KG1 (cell line): ENCODE data around the gene BUB3.
"Not testable (repeated sequence)": the region's sequence is repeated elsewhere in the genome, so short reads cannot be mapped to it uniquely, and the experiment has no call there.

ENCODE experiments used
- DNase-seq: peaks from one replicate; lab custom pipeline; 2025; lab: John Stamatoyannopoulos, UW

Gene BUB3

DNA sequence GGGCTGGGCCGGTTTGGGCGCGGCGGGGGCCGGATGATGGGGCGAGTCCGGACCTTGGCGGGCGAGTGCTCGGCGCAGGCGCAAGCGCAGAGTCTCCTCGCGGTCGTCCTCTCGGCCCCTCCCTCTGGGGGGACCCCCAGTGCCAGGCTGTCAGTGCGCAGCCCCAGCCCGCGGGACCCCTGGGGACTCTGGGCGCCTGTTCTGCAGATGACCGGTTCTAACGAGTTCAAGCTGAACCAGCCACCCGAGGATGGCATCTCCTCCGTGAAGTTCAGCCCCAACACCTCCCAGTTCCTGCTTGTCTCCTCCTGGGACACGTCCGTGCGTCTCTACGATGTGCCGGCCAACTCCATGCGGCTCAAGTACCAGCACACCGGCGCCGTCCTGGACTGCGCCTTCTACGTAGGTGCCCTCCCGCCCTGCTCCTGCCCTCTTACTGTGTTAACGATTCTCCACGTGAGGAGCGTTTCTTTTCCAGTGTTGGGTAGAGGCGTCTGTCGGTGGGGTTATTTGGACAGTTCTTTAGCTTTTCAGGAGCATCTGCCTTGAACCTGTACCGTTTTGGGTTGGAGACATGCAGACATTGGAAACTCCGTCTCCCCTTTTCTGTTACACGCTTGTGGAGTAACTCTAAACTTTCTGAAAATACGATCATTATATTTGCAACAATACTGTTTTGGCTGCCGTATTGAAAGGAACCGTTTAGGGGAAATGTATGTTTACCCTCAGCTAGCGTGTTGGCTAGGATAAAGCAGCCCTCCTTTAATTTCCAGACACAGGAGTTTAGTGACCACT lies 706 bp downstream of the BUB3 start:
- no peak for DNase-seq

DNA sequence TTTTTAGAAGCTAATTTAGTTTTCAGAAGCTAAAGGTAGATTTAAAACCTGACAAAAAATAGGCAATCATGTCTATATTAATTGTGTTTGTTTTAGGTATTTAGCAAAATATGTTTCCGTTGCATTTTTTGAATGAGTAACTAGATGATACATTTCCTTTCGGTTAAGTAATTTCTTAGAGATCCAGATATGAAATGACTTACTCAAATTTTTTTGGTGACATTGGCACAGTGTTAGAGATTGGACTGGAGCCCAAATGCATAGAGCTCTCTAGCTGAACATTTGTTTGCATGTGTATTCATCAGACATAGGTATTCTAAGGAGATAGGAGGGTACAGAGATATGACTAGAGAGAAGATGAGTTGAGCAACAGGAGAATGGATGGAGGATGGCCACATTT lies 1.9 kb downstream of the BUB3 start:
- DNase-seq = no peak

DNA sequence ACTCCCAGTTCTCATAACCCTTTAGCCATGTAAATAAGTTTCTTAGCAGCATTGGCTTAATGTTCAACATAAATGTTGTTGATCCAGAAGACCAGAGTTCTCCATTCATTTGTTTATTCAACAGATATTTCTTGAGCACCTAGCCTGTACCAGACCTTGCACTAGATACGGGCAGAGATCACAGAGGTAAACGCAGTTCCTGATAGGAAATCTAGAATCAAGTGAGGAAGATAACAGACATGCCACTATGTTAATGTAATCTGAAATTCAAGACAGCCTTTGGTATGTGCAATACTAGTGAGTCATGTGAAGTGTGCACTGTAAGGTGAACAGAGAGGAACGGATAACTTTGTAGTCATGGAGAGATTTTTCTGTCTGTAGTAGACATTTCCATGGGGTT lies 3.0 kb downstream of the BUB3 start:
- DNase-seq = no peak

DNA sequence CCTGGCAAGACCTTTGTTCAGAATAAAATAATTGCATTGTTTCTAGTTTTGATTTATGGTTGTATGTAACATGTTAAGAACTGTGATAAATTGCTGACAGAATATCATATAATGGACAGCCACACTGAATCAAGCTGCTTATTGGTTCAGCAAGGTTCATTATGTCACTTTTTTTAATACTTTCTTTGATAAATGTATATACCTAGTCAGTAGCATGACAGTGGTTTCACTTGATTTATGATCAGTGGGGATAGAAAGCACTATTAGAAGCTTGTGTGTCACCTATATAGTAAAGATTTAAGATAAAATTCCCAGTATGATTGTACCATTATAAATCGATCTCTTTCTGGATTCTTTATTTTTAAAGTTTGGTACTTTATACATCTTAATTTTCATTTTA lies 4.5 kb downstream of the BUB3 start:
- DNase-seq = no peak

DNA sequence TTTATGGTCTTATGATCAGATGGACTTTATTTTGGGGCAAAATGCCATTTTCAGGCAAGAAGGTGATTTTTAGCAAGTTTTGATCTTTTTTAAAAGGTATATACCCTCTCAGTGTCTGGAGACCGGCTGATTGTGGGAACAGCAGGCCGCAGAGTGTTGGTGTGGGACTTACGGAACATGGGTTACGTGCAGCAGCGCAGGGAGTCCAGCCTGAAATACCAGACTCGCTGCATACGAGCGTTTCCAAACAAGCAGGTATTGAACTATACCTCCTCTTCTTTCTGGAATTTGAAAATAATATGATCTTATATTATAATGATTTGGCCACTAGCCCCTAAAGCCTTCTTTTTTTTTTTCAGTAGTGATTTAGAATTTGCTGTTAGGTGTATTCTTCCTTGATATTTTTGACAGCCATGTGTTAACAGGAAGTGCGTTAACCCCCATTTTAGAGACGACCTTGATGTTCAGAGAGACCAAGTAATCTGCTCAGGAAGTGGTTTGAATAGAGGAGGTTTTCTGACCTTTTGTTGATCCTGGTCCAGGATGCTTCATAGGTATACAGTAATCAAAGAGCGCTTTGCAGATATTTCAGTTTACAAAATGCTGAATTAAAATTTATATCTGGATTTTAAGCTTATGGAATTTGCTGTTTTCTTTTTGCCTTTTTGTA lies 6.2 kb downstream of the BUB3 start:
- DNase-seq = no peak

DNA sequence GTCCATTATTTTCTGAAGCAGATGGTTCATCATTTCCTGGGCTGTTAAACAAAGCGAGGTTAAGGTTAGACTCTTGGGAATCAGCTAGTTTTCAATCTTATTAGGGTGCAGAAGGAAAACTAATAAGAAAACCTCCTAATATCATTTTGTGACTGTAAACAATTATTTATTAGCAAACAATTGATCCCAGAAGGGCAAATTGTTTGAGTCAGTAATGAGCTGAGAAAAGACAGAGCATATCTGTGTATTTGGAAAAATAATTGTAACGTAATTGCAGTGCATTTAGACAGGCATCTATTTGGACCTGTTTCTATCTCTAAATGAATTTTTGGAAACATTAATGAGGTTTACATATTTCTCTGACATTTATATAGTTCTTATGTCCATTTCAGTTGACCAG lies 10.1 kb downstream of the BUB3 start:
- DNase-seq = no peak

DNA sequence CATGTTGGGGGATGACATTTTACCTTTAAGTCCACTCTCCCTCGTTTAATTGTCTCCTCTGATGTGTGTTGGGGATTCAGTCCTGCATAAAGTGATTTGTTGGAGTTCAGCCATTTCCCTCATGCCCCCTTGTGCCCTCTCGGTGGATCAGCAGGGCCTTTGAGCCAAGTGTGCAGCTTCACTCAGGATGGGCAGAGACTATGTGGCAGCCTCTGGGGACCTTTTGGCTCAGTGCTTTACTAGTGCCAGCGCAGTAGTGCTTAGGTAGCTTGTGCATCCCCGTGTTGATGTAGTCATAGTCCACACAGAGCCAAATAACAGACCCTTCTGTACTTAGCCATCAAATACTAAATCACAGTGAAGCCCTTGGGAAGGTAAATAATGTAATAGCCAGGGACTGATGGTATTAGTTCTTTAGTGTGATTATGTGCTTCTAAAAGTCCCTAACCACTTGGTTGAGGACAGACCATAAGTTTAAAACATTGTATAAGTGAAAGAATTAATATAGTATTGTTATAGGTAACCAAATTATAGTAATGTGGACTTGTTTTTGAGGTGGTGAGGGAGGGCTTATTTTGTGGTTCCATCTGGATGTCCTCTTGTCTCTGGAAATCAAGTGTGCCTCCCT lies 11.4 kb downstream of the BUB3 start:
- DNase-seq = no peak

DNA sequence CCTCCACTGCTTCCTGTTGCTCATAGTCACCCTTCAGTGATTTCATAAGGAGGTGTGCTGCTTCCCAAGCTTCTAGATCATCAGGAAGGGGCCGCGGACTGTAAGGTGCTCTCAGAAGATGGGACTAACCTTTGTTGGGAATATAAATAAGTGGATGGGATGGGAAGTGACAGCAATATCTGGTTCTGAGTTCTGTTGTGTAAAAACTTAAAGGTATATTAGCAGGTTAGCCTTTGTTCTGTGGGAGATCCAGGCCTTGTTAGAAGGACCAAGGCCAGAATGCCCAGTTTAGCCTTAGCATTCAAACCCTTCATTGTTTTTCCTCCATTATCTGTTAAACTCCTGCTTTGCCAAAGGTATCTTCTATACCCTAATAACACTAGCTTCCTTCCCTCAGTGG lies 12.4 kb downstream of the BUB3 start:
- DNase-seq = no peak

DNA sequence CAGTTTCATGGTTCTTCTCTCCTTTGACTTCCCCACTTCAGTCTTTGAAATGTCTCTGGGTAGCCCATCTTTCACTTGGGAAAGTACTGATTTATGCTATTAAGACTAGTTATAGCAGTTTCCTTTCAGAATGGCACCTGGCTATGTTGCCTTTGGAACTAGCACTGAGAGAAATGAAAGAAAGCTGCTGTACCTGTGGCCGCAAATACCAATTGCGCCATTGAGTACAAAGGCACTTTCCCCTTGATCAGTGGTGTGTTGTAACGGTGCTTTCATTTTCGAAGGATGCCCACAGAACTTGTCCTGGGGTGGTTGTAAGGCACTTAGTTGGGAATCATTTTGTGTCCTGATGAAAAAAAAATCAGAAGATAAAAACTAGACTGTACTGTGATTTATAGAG lies 16.8 kb downstream of the BUB3 start:
- DNase-seq = no peak

DNA sequence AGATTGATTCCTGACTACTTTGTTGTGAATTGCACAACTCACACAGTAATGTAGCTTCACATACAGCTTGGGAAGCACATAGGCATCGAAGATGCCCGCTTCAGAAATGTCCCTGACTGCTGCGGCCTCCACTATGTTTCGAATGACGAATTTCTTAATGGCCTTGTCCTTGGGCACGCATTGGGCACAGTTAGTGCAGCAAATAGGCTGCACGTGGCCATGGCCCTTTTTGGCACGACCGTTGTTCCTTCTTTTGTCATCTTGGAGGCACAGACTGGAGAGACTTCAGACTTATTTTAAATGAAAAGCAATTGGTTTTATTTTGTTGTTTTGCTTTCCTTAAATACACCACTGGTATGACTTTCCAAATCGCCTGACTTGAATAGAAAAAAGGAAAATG lies 17.4 kb downstream of the BUB3 start:
- DNase-seq = not testable (repeated sequence)

DNA sequence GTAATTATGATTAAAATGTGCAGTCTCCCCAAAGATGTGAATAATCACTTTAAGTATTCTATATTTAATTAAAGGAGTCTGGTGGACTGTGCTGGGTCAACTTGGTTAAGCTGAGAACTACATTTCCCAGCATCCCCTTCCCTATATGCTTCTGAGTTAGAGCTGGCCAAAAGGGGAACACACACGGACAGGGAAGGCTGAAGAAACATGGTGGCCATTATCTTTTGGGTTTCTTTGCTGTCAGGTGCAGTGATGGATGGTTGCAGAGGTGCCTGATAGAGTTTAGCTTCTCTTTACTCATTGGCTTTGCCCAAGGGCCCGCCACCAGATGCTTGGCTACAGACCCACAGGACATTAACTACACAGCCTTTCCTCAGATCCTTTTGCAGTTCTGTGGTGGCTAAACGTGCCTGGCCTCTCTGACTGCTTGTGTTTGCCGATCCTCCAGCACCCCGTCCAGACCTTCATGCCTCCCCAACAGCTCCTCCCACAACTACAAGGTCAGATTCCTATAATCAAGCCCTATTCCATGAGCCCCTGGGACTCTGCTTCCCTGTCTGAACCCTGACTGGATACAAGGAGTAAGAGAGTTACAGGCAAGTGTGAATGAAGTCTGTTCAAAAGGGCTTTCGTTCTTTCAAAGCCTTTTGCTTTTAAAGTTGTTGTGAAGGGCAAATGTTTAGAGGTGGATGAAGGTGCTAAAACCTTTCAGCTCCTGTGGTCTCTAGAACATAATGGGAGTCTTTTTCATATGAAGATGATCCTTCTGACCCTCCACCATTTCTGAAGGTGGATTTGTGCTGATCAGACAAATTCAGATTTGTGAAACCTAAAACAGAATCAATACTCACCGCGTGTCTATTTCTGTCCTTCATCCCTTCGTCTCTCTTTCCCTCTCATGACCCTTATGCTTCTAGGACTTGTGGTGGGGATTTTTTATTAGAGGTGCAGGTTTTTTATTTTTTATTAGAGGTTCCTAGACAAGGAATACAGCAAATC lies 21.5 kb downstream of the BUB3 start:
- DNase-seq = no peak

DNA sequence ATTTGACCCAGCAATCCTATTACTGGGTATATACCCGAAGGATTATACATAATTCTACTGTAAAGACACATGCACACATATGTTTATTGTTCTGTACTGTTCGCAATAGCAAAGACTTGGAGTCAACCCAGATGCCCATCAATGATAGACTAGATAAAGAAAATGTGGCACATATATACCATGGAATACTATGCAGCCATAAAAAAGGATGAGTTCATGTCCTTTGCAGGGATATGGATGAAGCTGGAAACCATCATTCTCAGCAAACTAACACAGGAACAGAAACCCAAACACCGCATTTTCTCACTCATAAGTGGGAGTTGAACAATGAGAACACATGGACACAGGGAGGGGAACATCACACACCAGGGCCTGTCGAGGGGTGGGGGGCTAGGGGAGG lies 24.2 kb downstream of the BUB3 start:
- not testable (repeated sequence) for DNase-seq

DNA sequence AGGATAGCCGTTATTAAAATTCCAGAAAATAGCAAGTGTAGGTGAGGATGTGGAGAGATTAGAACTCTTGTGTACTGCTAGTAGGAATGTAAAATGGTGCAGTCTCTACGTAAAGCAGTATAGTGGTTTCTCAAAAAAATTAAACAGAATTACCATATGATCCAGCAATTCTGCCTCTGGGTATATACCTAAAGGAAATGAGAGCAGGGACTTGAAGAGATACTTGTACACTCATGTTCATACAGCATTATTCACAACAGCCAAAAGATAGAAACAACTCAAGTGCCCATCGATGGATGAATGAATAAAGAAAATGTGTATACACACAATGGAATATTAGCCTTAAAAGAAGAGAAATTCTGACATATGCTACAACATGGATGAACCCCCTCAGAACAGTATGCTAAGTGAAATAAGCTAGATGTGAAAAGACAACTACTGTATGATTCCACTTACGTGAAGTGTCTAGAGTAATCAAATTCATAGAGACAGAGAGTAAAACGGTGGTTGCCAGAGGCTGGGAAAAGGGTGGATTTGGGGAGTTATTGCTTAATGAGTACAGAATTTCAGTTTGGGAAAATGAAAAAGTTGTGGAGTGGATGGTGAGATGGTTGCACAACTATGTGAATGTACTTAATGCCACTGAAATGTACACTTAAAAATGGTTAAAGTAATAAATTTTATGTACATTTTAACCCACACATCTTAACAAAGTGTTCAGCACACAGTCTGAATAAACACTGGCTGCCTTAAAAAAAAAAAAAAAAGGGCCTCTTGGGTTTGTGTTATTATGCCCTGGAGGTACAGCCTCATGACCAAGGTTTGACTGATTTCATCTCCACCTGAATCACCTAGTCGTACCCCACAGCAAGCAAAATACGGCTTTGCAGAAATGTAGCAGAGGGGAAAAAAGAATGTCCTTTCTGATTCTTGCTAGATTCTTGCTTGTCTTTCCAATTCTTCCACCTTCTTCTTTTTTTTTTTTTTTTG lies 26.2 kb downstream of the BUB3 start:
- DNase-seq = no peak

DNA sequence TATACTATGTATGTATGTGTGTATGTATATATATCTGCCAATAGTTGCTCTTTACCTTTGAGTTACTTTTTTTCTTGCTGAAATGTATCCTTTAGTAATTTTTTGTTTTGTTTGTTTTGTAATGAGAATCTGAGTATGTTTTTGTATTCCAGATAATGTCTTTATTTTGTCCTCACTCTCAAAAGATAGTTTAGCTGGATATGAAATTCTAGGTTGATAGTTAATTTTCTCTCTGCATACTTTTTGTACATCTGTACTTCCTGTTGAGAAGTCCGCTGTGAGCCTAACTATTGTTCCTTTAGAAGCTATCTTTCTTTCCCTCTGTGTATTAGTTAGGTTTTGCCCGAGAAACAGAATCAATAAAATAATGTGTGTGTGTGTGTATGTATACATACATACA lies 29.5 kb downstream of the BUB3 start:
- DNase-seq = no peak

DNA sequence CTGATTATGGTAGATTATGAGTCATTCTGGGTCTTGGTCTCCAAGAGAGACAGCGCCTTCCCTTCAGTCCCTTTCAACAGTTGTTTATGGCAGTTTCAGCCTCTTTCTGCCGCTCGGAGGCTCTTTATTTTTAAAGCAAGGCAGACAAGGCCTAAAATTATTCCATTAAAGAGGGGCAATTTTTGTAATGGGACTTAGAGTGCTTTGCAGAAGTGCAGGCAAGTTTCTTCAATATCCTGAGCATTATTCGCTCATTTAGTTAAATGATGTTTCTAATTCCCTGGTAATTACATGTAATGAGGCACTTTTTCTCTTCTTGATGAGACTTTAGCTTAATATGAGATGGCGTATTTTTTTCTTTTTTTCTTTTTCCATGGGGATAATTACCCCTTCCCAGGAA lies 33.6 kb downstream of the BUB3 start:
- DNase-seq = no peak

DNA sequence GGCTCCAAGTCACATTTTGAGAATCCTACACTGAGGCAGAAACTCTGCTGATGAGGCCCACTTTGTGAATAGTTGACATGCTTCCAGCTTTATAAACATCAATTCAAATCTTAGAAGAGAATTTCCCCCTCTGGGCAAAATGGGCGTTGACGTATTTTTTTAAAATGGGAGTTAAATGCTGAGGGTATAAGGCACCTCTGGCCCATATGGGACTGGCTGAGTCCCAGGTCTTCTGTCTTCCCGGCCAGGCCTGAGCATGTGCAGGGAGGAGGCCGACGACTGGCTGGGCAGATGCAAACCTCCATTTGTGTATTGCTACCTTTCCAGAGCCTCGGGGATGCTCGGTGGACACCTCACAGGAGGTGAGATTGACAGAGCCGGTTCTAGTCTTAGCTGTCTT lies 37.7 kb downstream of the BUB3 start:
- DNase-seq = no peak

DNA sequence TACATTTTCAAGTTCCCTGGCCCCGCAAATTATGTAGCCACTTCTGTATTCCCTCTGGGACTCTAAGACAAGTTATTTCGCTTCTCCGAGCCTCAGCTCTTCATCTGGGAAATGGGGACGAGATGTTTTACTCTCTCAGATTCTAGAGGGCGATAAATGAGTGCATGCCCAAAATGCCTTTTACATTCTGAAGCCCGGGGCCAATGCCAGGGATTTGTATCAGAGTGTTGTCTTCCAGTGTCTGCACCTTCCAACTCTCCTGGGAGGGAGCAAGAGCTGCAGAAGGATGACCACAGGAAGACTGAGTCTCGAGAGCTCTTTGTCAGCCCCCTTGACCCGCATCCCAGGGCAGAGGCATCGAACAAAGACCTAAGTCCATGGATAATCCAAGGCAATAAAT lies 39.9 kb downstream of the BUB3 start:
- no peak for DNase-seq

DNA sequence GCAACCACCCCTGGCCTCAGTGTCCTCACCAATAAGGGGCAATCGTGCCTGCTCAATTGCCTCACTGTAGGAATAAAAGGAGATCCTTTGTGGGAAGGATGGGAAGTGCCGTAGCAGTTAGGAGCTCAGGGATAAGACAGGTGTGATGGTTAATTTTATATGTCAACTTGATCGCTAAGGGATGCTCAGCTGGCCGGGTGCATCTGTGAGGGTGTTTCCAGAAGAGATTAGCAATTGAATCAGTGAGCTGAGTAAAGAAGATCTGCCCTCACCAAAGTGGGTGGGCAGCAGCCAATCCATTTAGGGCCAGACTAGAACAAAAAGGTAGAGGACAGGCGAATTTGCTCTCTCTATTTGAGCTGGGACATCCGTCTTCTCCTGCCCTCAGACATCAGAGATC lies 46.3 kb downstream of the BUB3 start:
- DNase-seq = no peak

DNA sequence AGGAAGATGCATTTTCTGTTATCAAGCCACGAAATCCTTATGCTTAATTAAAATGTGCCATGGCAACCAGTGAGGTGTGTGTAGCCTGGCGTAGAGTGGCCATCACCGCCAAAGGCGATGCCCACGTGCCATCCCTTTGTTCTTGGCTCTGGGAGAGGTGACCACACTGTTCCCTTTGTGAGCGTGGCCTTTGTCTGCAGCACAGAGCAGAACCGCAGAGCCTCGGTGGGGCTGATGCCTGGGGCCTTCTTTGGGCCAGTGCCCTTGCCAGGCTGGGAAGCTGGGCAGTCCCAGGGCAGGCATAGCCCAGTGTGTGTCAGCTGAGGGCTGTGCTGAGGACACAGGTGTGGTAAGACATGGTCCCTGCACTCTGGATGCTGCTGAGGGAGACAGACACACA lies 48.3 kb downstream of the BUB3 start:
- no peak for DNase-seq

DNA sequence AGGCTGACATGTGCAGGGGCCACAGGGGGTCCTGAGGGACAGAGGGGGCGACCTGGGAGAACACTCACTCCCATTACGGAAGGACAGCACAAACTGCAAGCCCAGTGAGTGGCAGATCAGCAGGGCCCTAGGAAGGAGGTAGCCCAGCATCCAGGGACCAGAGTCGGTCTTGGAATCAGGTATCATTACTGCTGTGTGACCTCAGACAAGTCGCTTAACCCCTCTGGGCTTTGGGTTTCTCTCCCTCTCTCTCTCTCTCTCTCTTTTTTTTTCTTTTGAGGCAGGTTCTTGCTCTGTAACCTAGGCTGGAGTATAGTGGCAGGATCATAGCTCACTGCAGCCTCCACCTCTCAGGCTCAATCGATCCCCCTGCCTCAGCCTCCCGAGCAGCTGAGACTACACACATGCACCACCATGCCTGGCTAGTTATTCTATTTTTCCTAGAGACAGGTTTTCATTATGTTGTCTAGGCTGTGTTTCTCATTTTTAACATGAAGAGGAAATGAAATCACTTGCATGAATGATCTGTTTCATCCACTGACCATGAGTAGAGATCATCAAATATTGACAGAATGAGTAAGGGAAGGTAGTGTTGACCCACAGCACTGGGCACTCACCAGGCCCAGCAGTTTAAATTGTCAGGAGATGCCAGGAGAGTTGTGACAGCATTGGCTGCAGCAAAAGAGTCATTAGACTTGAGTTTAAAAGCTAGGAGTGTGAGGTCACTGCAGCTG lies 49.4 kb downstream of the BUB3 start:
- no peak for DNase-seq
